DOHH2 (cell line): ENCODE data around the gene FCRL5.

Experiments
- EZH2phosphoT487 ChIP-seq: fragments of 200-600 bp; sonication (generic); IDR thresholded peaks from 2 replicates; pipeline ENCODE4 v1.6.1; 2017; ENCODE audit warnings: borderline replicate concordance, mild to moderate bottlenecking, antibody characterized with exemption, low read length, moderate library complexity, mixed read lengths
- TF ChIP-seq, protein P1 (sequence below): fragments of 200-600 bp; sonication (generic); IDR thresholded peaks from one replicate; pipeline ENCODE4 v1.5.1; 2014; ENCODE audit warnings: antibody characterized with exemption, mild to moderate bottlenecking, low read depth, low read length; ENCODE audit not compliant: poor library complexity, severe bottlenecking

DNA sequence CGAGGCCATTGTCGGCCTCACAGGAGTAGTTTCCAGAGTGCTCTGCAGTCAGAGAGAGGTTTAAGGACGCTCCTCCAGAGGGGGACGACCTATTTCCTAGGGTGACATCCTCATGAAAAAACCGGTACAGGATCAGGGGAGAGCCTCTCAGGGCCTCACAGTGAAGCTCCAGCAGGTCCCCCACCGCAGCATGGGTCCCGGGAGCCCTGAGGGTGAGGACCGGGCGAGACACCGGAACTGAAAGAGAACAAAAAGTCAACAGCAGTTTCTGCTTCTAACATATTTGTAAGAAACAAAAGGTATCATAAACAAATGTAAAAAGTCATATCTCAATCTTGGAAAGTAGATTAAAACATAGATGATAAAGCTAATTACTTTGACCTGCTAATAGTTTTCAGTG lies 31.3 kb downstream of the FCRL5 start:
- TF ChIP-seq, protein P1, sequence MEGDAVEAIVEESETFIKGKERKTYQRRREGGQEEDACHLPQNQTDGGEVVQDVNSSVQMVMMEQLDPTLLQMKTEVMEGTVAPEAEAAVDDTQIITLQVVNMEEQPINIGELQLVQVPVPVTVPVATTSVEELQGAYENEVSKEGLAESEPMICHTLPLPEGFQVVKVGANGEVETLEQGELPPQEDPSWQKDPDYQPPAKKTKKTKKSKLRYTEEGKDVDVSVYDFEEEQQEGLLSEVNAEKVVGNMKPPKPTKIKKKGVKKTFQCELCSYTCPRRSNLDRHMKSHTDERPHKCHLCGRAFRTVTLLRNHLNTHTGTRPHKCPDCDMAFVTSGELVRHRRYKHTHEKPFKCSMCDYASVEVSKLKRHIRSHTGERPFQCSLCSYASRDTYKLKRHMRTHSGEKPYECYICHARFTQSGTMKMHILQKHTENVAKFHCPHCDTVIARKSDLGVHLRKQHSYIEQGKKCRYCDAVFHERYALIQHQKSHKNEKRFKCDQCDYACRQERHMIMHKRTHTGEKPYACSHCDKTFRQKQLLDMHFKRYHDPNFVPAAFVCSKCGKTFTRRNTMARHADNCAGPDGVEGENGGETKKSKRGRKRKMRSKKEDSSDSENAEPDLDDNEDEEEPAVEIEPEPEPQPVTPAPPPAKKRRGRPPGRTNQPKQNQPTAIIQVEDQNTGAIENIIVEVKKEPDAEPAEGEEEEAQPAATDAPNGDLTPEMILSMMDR, result no peak
- TF ChIP-seq EZH2phosphoT487, result no peak
